ENCODE measurements around the gene TSPEAR.

DNA sequence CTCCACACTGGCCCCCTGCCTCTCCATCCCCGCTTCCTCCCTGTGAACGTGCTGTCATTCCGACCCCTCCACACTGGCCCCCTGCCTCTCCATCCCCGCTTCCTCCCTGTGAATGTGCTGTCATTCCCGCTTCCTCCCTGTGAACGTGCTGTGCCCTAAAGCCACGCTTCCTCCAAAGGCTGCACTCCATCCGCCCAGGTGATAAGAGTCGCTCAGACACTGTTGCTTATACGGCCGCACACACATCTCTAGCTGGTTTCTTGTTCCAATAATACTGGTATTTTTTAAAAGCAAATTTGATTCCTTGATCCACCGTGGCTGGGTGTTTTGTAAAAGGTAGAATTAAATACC lies 39.3 kb upstream of the TSPEAR start:
- TF ChIP-seq, protein P1, sequence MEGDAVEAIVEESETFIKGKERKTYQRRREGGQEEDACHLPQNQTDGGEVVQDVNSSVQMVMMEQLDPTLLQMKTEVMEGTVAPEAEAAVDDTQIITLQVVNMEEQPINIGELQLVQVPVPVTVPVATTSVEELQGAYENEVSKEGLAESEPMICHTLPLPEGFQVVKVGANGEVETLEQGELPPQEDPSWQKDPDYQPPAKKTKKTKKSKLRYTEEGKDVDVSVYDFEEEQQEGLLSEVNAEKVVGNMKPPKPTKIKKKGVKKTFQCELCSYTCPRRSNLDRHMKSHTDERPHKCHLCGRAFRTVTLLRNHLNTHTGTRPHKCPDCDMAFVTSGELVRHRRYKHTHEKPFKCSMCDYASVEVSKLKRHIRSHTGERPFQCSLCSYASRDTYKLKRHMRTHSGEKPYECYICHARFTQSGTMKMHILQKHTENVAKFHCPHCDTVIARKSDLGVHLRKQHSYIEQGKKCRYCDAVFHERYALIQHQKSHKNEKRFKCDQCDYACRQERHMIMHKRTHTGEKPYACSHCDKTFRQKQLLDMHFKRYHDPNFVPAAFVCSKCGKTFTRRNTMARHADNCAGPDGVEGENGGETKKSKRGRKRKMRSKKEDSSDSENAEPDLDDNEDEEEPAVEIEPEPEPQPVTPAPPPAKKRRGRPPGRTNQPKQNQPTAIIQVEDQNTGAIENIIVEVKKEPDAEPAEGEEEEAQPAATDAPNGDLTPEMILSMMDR (IDR thresholded peaks at IDR 0.05), result no peak
- no peak for TF ChIP-seq POLR2A (IDR thresholded peaks at IDR 0.05; ENCODE audit: low read depth)
- TF ChIP-seq POLR2AphosphoS5 (IDR thresholded peaks at IDR 0.05), result no peak
- TF ChIP-seq EP300 (IDR thresholded peaks at IDR 0.05), result no peak
